ENCODE measurements around the gene TMEM185A. TPM values are rescaled to one million over a fixed set of nuclear protein-coding genes. Genes with fewer than 3 reads are reported as not detected.
"Not testable (repeated sequence)": the region's sequence is repeated elsewhere in the genome, so short reads cannot be mapped to it uniquely, and the experiment has no call there.

The TMEM185A gene
- total RNA-seq, result 10 to 100 TPM; 10.5 to 12.7 TPM

- POLR2A ChIA-PET, result interaction anchor here (0.6 kb wide), 1 partner anchor 19 kb away, joined by 3 read pairs; no protein-coding TSS in a partner anchor
- peak; percentile 83 for DNase-seq
- peaks cover 35% of the 10 kb centered on the region for H3K4me1 Mint-ChIP-seq (ENCODE audit: low read depth)
- no peaks in the 10 kb centered on the region for H3K36me3 Mint-ChIP-seq
- no peaks in the 10 kb centered on the region for H3K27me3 Mint-ChIP-seq
- no peaks in the 10 kb centered on the region for H3K9me3 Mint-ChIP-seq
- intact Hi-C loops (cut with micrococcal nuclease), result loop anchor here (1.0 to 10.0 kb wide), 2 partner anchors 127 to 1717 kb away; partner anchors contain the start of gene FMR1
- peak within 1 kb of the TSS; percentile 38 for H3K27ac Mint-ChIP-seq
- CTCF ChIA-PET, result no interaction called here
- H3K4me3 Mint-ChIP-seq, result peak within 1 kb of the TSS; percentile 87
These were observed at the start of gene TMEM185A for GRCh38 chrX:149631234-149632165. TMEM185A (minus strand) TSS chrX:149631792; CDS start chrX:149631580, 212 bp downstream.

GRCh38 chrX:149681182-149681581, 49.6 kb upstream of the TMEM185A start:
- intact Hi-C loops (cut with micrococcal nuclease), result no loop called here
- H3K27ac Mint-ChIP-seq, result no peak overlapping the region
- ChIA-PET CTCF (no interaction called here), POLR2A (no interaction called here)
- no peak for DNase-seq
- H3K4me3 Mint-ChIP-seq, result no peak overlapping the region
- no peaks in the 10 kb centered on the region for H3K4me1 Mint-ChIP-seq (ENCODE audit: low read depth)
- no peaks in the 10 kb centered on the region for H3K27me3 Mint-ChIP-seq
- H3K36me3 Mint-ChIP-seq, result no peaks in the 10 kb centered on the region
- no peaks in the 10 kb centered on the region for H3K9me3 Mint-ChIP-seq

GRCh38 chrX:149679164-149679678, 47.6 kb upstream of the TMEM185A start:
- H3K4me1 Mint-ChIP-seq (ENCODE audit: low read depth); CTCF ChIA-PET: not testable (repeated sequence)

GRCh38 chrX:149675554-149675953, 44.0 kb upstream of the TMEM185A start:
- H3K36me3 Mint-ChIP-seq; CTCF ChIA-PET; H3K27ac Mint-ChIP-seq; H3K9me3 Mint-ChIP-seq; H3K4me3 Mint-ChIP-seq; H3K4me1 Mint-ChIP-seq (ENCODE audit: low read depth); POLR2A ChIA-PET; intact Hi-C loops (cut with micrococcal nuclease); DNase-seq; H3K27me3 Mint-ChIP-seq: not testable (repeated sequence)

More at GRCh38 chrX:149679164-149679678, 47.6 kb upstream of the TMEM185A start:
- H3K4me3 Mint-ChIP-seq; DNase-seq; H3K9me3 Mint-ChIP-seq; H3K27ac Mint-ChIP-seq; H3K27me3 Mint-ChIP-seq; H3K36me3 Mint-ChIP-seq; intact Hi-C loops (cut with micrococcal nuclease); POLR2A ChIA-PET: not testable (repeated sequence)

- DNase-seq; H3K36me3 Mint-ChIP-seq; H3K27me3 Mint-ChIP-seq; H3K4me1 Mint-ChIP-seq (ENCODE audit: low read depth); H3K9me3 Mint-ChIP-seq; H3K27ac Mint-ChIP-seq; POLR2A ChIA-PET; H3K4me3 Mint-ChIP-seq; intact Hi-C loops (cut with micrococcal nuclease); CTCF ChIA-PET: not testable (repeated sequence)
These were observed 43.5 kb upstream of the TMEM185A start for GRCh38 chrX:149675088-149675487.

- H3K27ac Mint-ChIP-seq; CTCF ChIA-PET; H3K9me3 Mint-ChIP-seq; H3K27me3 Mint-ChIP-seq; POLR2A ChIA-PET; H3K36me3 Mint-ChIP-seq; DNase-seq; H3K4me1 Mint-ChIP-seq (ENCODE audit: low read depth); H3K4me3 Mint-ChIP-seq; intact Hi-C loops (cut with micrococcal nuclease): not testable (repeated sequence)
These were observed 29.0 kb upstream of the TMEM185A start for GRCh38 chrX:149660613-149661012.

GRCh38 chrX:149656260-149656884, 24.8 kb upstream of the TMEM185A start:
- H3K4me3 Mint-ChIP-seq; POLR2A ChIA-PET; H3K4me1 Mint-ChIP-seq (ENCODE audit: low read depth); H3K27me3 Mint-ChIP-seq; DNase-seq; H3K36me3 Mint-ChIP-seq; intact Hi-C loops (cut with micrococcal nuclease); CTCF ChIA-PET; H3K27ac Mint-ChIP-seq; H3K9me3 Mint-ChIP-seq: not testable (repeated sequence)

GRCh38 chrX:149652232-149652981, 20.8 kb upstream of the TMEM185A start:
- Mint-ChIP-seq H3K9me3 (no peaks in the 10 kb centered on the region), H3K36me3 (no peaks in the 10 kb centered on the region), H3K27me3 (no peaks in the 10 kb centered on the region), H3K4me1 (ENCODE audit: low read depth) (no peaks in the 10 kb centered on the region), H3K27ac (no peak overlapping the region), H3K4me3 (no peak overlapping the region)
- intact Hi-C loops (cut with micrococcal nuclease), result no loop called here
- no peak for DNase-seq
- ChIA-PET POLR2A (no interaction called here), CTCF (no interaction called here)

GRCh38 chrX:149650162-149650561, 18.6 kb upstream of the TMEM185A start:
- Mint-ChIP-seq H3K27ac (no peak overlapping the region), H3K27me3 (peaks cover 2% of the 10 kb centered on the region), H3K9me3 (no peaks in the 10 kb centered on the region), H3K4me1 (ENCODE audit: low read depth) (no peaks in the 10 kb centered on the region), H3K36me3 (no peaks in the 10 kb centered on the region), H3K4me3 (no peak overlapping the region)
- intact Hi-C loops (cut with micrococcal nuclease), result no loop called here
- ChIA-PET CTCF (no interaction called here), POLR2A (no interaction called here)
- no peak for DNase-seq

- ChIA-PET CTCF (interaction anchor here (0.9 to 1.3 kb wide), 2 partner anchors 108 to 137 kb away, joined by 3 read pairs; partner anchors contain the start of gene EOLA1), POLR2A (no interaction called here)
- Mint-ChIP-seq H3K4me1 (ENCODE audit: low read depth) (no peaks in the 10 kb centered on the region), H3K27me3 (peaks cover 2% of the 10 kb centered on the region), H3K9me3 (no peaks in the 10 kb centered on the region), H3K36me3 (no peaks in the 10 kb centered on the region), H3K27ac (no peak overlapping the region), H3K4me3 (no peak overlapping the region)
- intact Hi-C loops (cut with micrococcal nuclease), result no loop called here
- peak; percentile 12 for DNase-seq
These were observed 17.3 kb upstream of the TMEM185A start for GRCh38 chrX:149648932-149649331.

GRCh38 chrX:149647505-149647904, 15.9 kb upstream of the TMEM185A start:
- CTCF ChIA-PET, result interaction anchor here (1.3 kb wide), 1 partner anchor 107 kb away, joined by 3 read pairs; the partner anchor contains the start of gene EOLA1
- POLR2A ChIA-PET, result no interaction called here
- intact Hi-C loops (cut with micrococcal nuclease), result no loop called here
- Mint-ChIP-seq H3K4me3 (no peak overlapping the region), H3K9me3 (no peaks in the 10 kb centered on the region), H3K27ac (no peak overlapping the region), H3K36me3 (no peaks in the 10 kb centered on the region), H3K27me3 (peaks cover 2% of the 10 kb centered on the region), H3K4me1 (ENCODE audit: low read depth) (no peaks in the 10 kb centered on the region)
- no peak for DNase-seq

GRCh38 chrX:149643496-149643895, 11.9 kb upstream of the TMEM185A start:
- no peak overlapping the region for H3K27ac Mint-ChIP-seq
- H3K9me3 Mint-ChIP-seq, result no peaks in the 10 kb centered on the region
- ChIA-PET POLR2A (no interaction called here), CTCF (no interaction called here)
- no peaks in the 10 kb centered on the region for H3K36me3 Mint-ChIP-seq
- H3K4me3 Mint-ChIP-seq, result no peak overlapping the region
- H3K27me3 Mint-ChIP-seq, result peaks cover 2% of the 10 kb centered on the region
- DNase-seq, result no peak
- H3K4me1 Mint-ChIP-seq (ENCODE audit: low read depth), result peaks cover 3% of the 10 kb centered on the region
- intact Hi-C loops (cut with micrococcal nuclease), result no loop called here

Measured in activated CD4-positive, alpha-beta memory T cell treated with anti-CD3 and anti-CD28 coated beads for 36 hours (primary cell).